COLO668 (cell line): ENCODE data around the gene RFX2.
"Not testable (repeated sequence)": the region's sequence is repeated elsewhere in the genome, so short reads cannot be mapped to it uniquely, and the experiment has no call there.

Experiments used
- DNase-seq: peaks from one replicate; lab custom pipeline; 2025; ENCODE audit not compliant: unreplicated experiment; lab: John Stamatoyannopoulos, UW

The RFX2 gene

GRCh38 chr19:5993648-5994358 is 116.5 kb downstream of the RFX2 start:
- no peak for DNase-seq

- no peak for DNase-seq
Observed at GRCh38 chr19:5993201-5993600, 117.1 kb downstream of the RFX2 start.

- no peak for DNase-seq
Observed at GRCh38 chr19:5992756-5993155, 117.5 kb downstream of the RFX2 start.

GRCh38 chr19:5991244-5991838 is 119.0 kb downstream of the RFX2 start:
- no peak for DNase-seq

- no peak for DNase-seq
Observed at GRCh38 chr19:5990289-5990797, 120.0 kb downstream of the RFX2 start.

- DNase-seq, result no peak
Observed at GRCh38 chr19:5989388-5990074, 120.8 kb downstream of the RFX2 start.

GRCh38 chr19:5988517-5989387 is 121.5 kb downstream of the RFX2 start:
- no peak for DNase-seq

- peak; percentile 80 for DNase-seq
Observed at GRCh38 chr19:5987077-5987818, 123.1 kb downstream of the RFX2 start.

- DNase-seq, result not testable (repeated sequence)
Observed at GRCh38 chr19:5985837-5986236, 124.5 kb downstream of the RFX2 start.

- no peak for DNase-seq
Observed at GRCh38 chr19:5985098-5985783, 125.1 kb downstream of the RFX2 start.

GRCh38 chr19:5984600-5984999 is 125.7 kb downstream of the RFX2 start:
- no peak for DNase-seq

GRCh38 chr19:5983367-5983955 is 126.8 kb downstream of the RFX2 start:
- no peak for DNase-seq

GRCh38 chr19:5978606-5979552 is 131.4 kb downstream of the RFX2 start:
- no peak for DNase-seq

GRCh38 chr19:5977785-5978605 is 132.3 kb downstream of the RFX2 start, which contains the start of gene RANBP3:
Gene RANBP3 (minus strand): TSS chr19:5978140. CDS start chr19:5978082, 58 bp downstream.
- DNase-seq, result peak; percentile 99

GRCh38 chr19:5977222-5977784 is 133.0 kb downstream of the RFX2 start:
- no peak for DNase-seq

GRCh38 chr19:5976768-5977167 is 133.5 kb downstream of the RFX2 start:
- no peak for DNase-seq

GRCh38 chr19:5975388-5975728 is 134.9 kb downstream of the RFX2 start:
- no peak for DNase-seq
